H1 (cell line): Measurements from ENCODE around the gene PROSER3. TPM values are rescaled to one million over a fixed set of nuclear protein-coding genes. Genes with fewer than 3 reads are reported as not detected.

Experiments used
- CTCF ChIA-PET: fragments of 300-600 bp; sonication (Branson Sonifier 250); formaldehyde crosslinking; loops from one replicate; lab custom pipeline; 2021; ENCODE audit not compliant: partially characterized antibody; lab: Charles Lee
- POLR2A ChIA-PET: fragments of 300-600 bp; sonication (Branson Sonifier 250); formaldehyde crosslinking; loops from one replicate; lab custom pipeline; 2021; ENCODE audit warnings: inconsistent platforms; ENCODE audit not compliant: partially characterized antibody; lab: Charles Lee
- DNase-seq, 2 experiments: peaks; one replicate each; pipeline versions ENCODE4 v3.0.0 to v3.0.0-alpha.2; 2010 to 2022; ENCODE audit warnings: low spot score in 2 of 2, low read depth in 1 of 2, mixed read lengths in 1 of 2
- FAIRE-seq: peaks from 2 replicates; lab custom pipeline; 2011; peaks lifted over from hg19 to GRCh38; lab: Jason Lieb, UNC
- H2AFZ ChIP-seq: 2 replicates; pipeline ENCODE4 v1.8.1; 2012; ENCODE audit warnings: low read length, inconsistent platforms
- H2AK5ac ChIP-seq: 2 replicates; pipeline ENCODE4 v1.6.1; 2013; ENCODE audit warnings: low read depth, low read length
- H2BK120ac ChIP-seq: replicated peaks from 2 replicates; pipeline ENCODE3; 2013; ENCODE audit warnings: low read depth, low read length, inconsistent platforms
- H2BK12ac ChIP-seq: 2 replicates; pipeline ENCODE4 v1.6.1; 2013; ENCODE audit warnings: low read depth, low read length
- H2BK15ac ChIP-seq: 2 replicates; pipeline ENCODE4 v1.6.1; 2013; ENCODE audit warnings: low read length
- H2BK20ac ChIP-seq: 2 replicates; pipeline ENCODE4 v1.6.1; 2013; ENCODE audit warnings: low read length
- H2BK5ac ChIP-seq: 2 replicates; pipeline ENCODE4 v1.6.1; 2013; ENCODE audit warnings: low read depth, low read length
- H3K14ac ChIP-seq: 2 replicates; pipeline ENCODE4 v1.6.1; 2013; ENCODE audit warnings: inconsistent platforms; ENCODE audit not compliant: insufficient read length
- H3K18ac ChIP-seq: 2 replicates; pipeline ENCODE4 v1.6.1; 2013; ENCODE audit warnings: low read length; ENCODE audit errors: extremely low read depth
- H3K23ac ChIP-seq: 2 replicates; pipeline ENCODE4 v1.6.1; 2013; ENCODE audit warnings: inconsistent platforms; ENCODE audit not compliant: insufficient read length
- H3K23me2 ChIP-seq: 2 replicates; pipeline ENCODE4 v1.6.1; 2013; ENCODE audit warnings: low read depth, low read length
- H3K27ac ChIP-seq: 2 replicates; pipeline ENCODE4 v1.6.1; 2011; ENCODE audit warnings: low read depth, low read length, inconsistent platforms
- H3K27me3 ChIP-seq, 4 experiments: replicated peaks in 1 of 4; 1 replicate in 1 of 4; 2 replicates in 3 of 4; pipeline versions ENCODE4 v1.6.1 to v1.8.1; 2011 to 2013; ENCODE audit warnings: low read length in 3 of 4, mild to moderate bottlenecking in 3 of 4, inconsistent platforms in 2 of 4, mixed read lengths in 2 of 4, moderate library complexity in 1 of 4; ENCODE audit not compliant: control insufficient read depth in 3 of 4, insufficient read depth in 3 of 4; ENCODE audit errors: extremely low read depth in 1 of 4
- H3K36me3 ChIP-seq, 4 experiments: 2 replicates each; pipeline versions ENCODE4 v1.6.1 to v1.8.1; 2011 to 2013; ENCODE audit warnings: mild to moderate bottlenecking in 4 of 4, low read length in 3 of 4, moderate library complexity in 2 of 4, control low read depth in 1 of 4, inconsistent platforms in 1 of 4; ENCODE audit not compliant: insufficient read depth in 4 of 4, control insufficient read depth in 2 of 4
- H3K4ac ChIP-seq: replicated peaks from 2 replicates; pipeline ENCODE3; 2013; ENCODE audit warnings: low read length, low read depth, mixed read lengths, inconsistent platforms; ENCODE audit not compliant: insufficient read length
- H3K4me1 ChIP-seq, 4 experiments: replicated peaks in 1 of 4; 1 replicate in 1 of 4; 2 replicates in 3 of 4; pipeline versions ENCODE4 v1.6.1 to v1.8.1; 2011 to 2013; ENCODE audit warnings: low read length in 3 of 4, inconsistent platforms in 2 of 4, mixed read lengths in 1 of 4; ENCODE audit not compliant: insufficient read depth in 4 of 4, control insufficient read depth in 3 of 4
- H3K4me2 ChIP-seq, 2 experiments: 2 replicates each; pipeline versions ENCODE4 v1.6.1 to v1.8.1; 2011 to 2013; ENCODE audit warnings: low read depth in 2 of 2, low read length in 2 of 2, control low read depth in 1 of 2, inconsistent platforms in 1 of 2, mild to moderate bottlenecking in 1 of 2; ENCODE audit not compliant: insufficient read depth in 1 of 2
- H3K4me3 ChIP-seq, 4 experiments: fragments of 200-600, 300-600 bp in 1 of 4; sonication (generic), shearing (Covaris generic), sonication (Bioruptor Twin) in 1 of 4; 2 replicates each; pipeline versions ENCODE4 v1.5.1 to v1.8.1; 2011 to 2016; ENCODE audit warnings: low read length in 4 of 4, low read depth in 3 of 4, control low read depth in 2 of 4, inconsistent platforms in 2 of 4, mild to moderate bottlenecking in 2 of 4, mixed read lengths in 1 of 4, moderate library complexity in 1 of 4; ENCODE audit not compliant: insufficient read depth in 2 of 4; ENCODE audit errors: extremely low read depth in 1 of 4
- H3K56ac ChIP-seq: replicated peaks from 2 replicates; pipeline ENCODE3; 2013; ENCODE audit warnings: low read depth, mild to moderate bottlenecking, mixed read lengths, low read length, inconsistent platforms; ENCODE audit not compliant: insufficient read length
- H3K79me1 ChIP-seq: 2 replicates; pipeline ENCODE4 v1.6.1; 2013; ENCODE audit warnings: low read depth, low read length, control low read depth
- H3K79me2 ChIP-seq, 2 experiments: 2 replicates each; pipeline versions ENCODE4 v1.6.1 to v1.8.1; 2012 to 2013; ENCODE audit warnings: low read length in 2 of 2, mild to moderate bottlenecking in 2 of 2, inconsistent platforms in 1 of 2; ENCODE audit not compliant: insufficient read depth in 2 of 2, control insufficient read depth in 1 of 2
- H3K9ac ChIP-seq, 4 experiments: replicated peaks in 1 of 4; 1 replicate in 1 of 4; 2 replicates in 3 of 4; pipeline versions ENCODE4 v1.6.1 to v1.8.1; 2011 to 2013; ENCODE audit warnings: low read depth in 3 of 4, low read length in 3 of 4, control low read depth in 2 of 4, mild to moderate bottlenecking in 2 of 4, moderate library complexity in 2 of 4, inconsistent platforms in 1 of 4; ENCODE audit errors: extremely low read depth in 1 of 4
- H3K9me3 ChIP-seq, 2 experiments: 2 replicates each; pipeline versions ENCODE4 v1.6.1 to v1.8.1; 2012 to 2013; ENCODE audit warnings: mild to moderate bottlenecking in 2 of 2, moderate library complexity in 2 of 2, control low read depth in 1 of 2, inconsistent platforms in 1 of 2, low read depth in 1 of 2, low read length in 1 of 2, mixed read lengths in 1 of 2; ENCODE audit not compliant: insufficient read depth in 2 of 2
- H4K20me1 ChIP-seq, 2 experiments: replicated peaks in 1 of 2; 2 replicates each; pipeline versions ENCODE3 to v1.8.1; 2011 to 2013; ENCODE audit warnings: inconsistent platforms in 2 of 2, low read length in 2 of 2, mild to moderate bottlenecking in 1 of 2; ENCODE audit not compliant: insufficient read depth in 2 of 2, control insufficient read depth in 1 of 2
- H4K5ac ChIP-seq: 2 replicates; pipeline ENCODE4 v1.6.1; 2013; ENCODE audit warnings: low read length, low read depth, mixed read lengths, inconsistent platforms; ENCODE audit not compliant: insufficient read length
- H4K8ac ChIP-seq: 2 replicates; pipeline ENCODE4 v1.8.0; 2013; ENCODE audit warnings: mild to moderate bottlenecking, moderate library complexity, low read length, inconsistent platforms; ENCODE audit not compliant: insufficient read depth; ENCODE audit errors: extremely low read depth
- H4K91ac ChIP-seq: replicated peaks from 2 replicates; pipeline ENCODE3; 2013; ENCODE audit warnings: low read length, mixed read lengths, inconsistent platforms; ENCODE audit not compliant: insufficient read length
- EGR1 ChIP-seq: IDR thresholded peaks from 2 replicates; pipeline ENCODE4 v1.6.1; 2011; ENCODE audit warnings: low read depth, low read length, borderline replicate concordance
- GTF2F1 ChIP-seq: IDR thresholded peaks from 2 replicates; pipeline ENCODE4 v1.6.1; 2012; ENCODE audit warnings: low read depth, low read length, improper control_type of control experiment, borderline replicate concordance
- HDAC2 ChIP-seq, 2 experiments: fragments of 300-600 bp in 1 of 2; sonication (generic) in 1 of 2; IDR thresholded peaks; 2 replicates each; pipeline ENCODE4 v1.6.1; 2011 to 2012; ENCODE audit warnings: low read depth in 2 of 2, low read length in 2 of 2, mild to moderate bottlenecking in 2 of 2, moderate library complexity in 2 of 2, borderline replicate concordance in 1 of 2, inconsistent platforms in 1 of 2
- TAF1 ChIP-seq: IDR thresholded peaks from 2 replicates; pipeline ENCODE4 v1.6.1; 2011; ENCODE audit warnings: mild to moderate bottlenecking, low read depth, low read length
- TBP ChIP-seq: IDR thresholded peaks from 2 replicates; pipeline ENCODE4 v1.6.1; 2011; ENCODE audit warnings: low read depth, low read length, improper control_type of control experiment
- ZNF274 ChIP-seq: IDR thresholded peaks from 2 replicates; pipeline ENCODE4 v1.7.0; 2012; ENCODE audit warnings: low read length, borderline replicate concordance; ENCODE audit errors: extremely low read depth
- WGBS, 2 experiments: shearing (Covaris generic) in 1 of 2; methylation state at CpG; one replicate each; pipeline versions ENCODE4 v1.1.6 to v1.1.7; 2013 to 2015; ENCODE audit warnings: low lambda C conversion rate in 2 of 2, mixed read lengths in 2 of 2, inconsistent platforms in 1 of 2, low coverage in 1 of 2, missing lambda C conversion rate in 1 of 2; ENCODE audit not compliant: insufficient replicate concordance in 2 of 2, insufficient coverage in 1 of 2, insufficient read length in 1 of 2; ENCODE audit errors: extremely low coverage in 1 of 2, missing lambda C conversion rate in 1 of 2; 5-methylcytosine and 5-hydroxymethylcytosine counted together
- polyA plus RNA-seq, 7 experiments: library from polyadenylated mRNA; depleted of rRNA in 3 of 7; stranded (reverse) in 5 of 7; unstranded in 2 of 7; fragments of >200 nt in 5 of 7; fragments of 200-250 nt in 2 of 7; gene quantifications; 1 replicate in 5 of 7; 2 replicates in 1 of 7; 4 replicates in 1 of 7; pipeline versions ENCODE4 v1.2.1 to v1.2.3, GENCODE V29; 2011 to 2013; ENCODE audit warnings: missing spikeins in 2 of 7, mixed read lengths in 2 of 7
- total RNA-seq: library from RNA; stranded (reverse); fragmentation: NEBNext Ultra II Directional; extraction: Animal tissue kit (Norgen Biotek cat#: 25700); gene quantifications from 2 replicates; pipeline ENCODE4 v1.2.1, GENCODE V29; 2021

The PROSER3 gene
- total and polyA plus RNA-seq, 2 of the 8 experiments (the other 6 are each of a cell fraction or from before 2014, with no cell fraction given), result 17.8 to 28.9 TPM

GRCh38 chr19:35816262-35816661 is 58.3 kb downstream of the PROSER3 start:
- ChIA-PET POLR2A (interaction anchor here (0.7 to 1.3 kb wide), 6 partner anchors 10 to 126 kb away, joined by 3 to 5 read pairs (median 4); partner anchors contain the start of gene HSPB6), CTCF (interaction anchor here (1.1 to 2.0 kb wide), 3 partner anchors 32 to 123 kb away, joined by 3 to 6 read pairs (median 4); no protein-coding TSS in a partner anchor)
- no peak overlapping the region for H3K4me3 ChIP-seq
- TF ChIP-seq EGR1, result no peak
- TF ChIP-seq TBP, result no peak
- TF ChIP-seq HDAC2 (IDR thresholded peaks at IDR 0.05; ENCODE audit: borderline replicate concordance in 1 of 2, low read depth in 2 of 2, low read length in 2 of 2), result no peak
- TF ChIP-seq TAF1, result no peak
- no peak for TF ChIP-seq ZNF274
- no peak for TF ChIP-seq GTF2F1
- H2AK5ac ChIP-seq, result no peak overlapping the region
- no peak overlapping the region for H2AFZ ChIP-seq
- no peak overlapping the region for H2BK120ac ChIP-seq
- no peak overlapping the region for H3K4ac ChIP-seq
- H3K9ac ChIP-seq, result no peak overlapping the region
- H3K23ac ChIP-seq, result no peak overlapping the region
- H3K79me1 ChIP-seq, result no peaks in the 10 kb centered on the region
- no peak overlapping the region for H3K56ac ChIP-seq
- H3K9me3 ChIP-seq, result no peaks in the 10 kb centered on the region
- peaks cover 0 to 4% (median 1%) of the 10 kb centered on the region in 4 experiments; a peak in 4 of 7 replicates for H3K4me1 ChIP-seq
- no peak overlapping the region for H2BK15ac ChIP-seq
- H2BK12ac ChIP-seq, result 0 out of 2 replicates have a peak overlapping the region, but pooled peaks have one; percentile 60
- H4K8ac ChIP-seq, result no peak overlapping the region
- H4K5ac ChIP-seq, result no peak overlapping the region
- FAIRE-seq (no peak), DNase-seq (peak in 1 of 2 experiments; percentile 31)
- H3K27me3 ChIP-seq, result no peaks in the 10 kb centered on the region
- H2BK5ac ChIP-seq, result peak overlapping the region; percentile 16; the same call in 1 of the 2 replicates
- H3K27ac ChIP-seq, result no peak overlapping the region
- 54% methylated on average over 6 of the region's 6 CpGs; no CpG with 5 or more reads in 1 of the 2 experiments for WGBS, 2 experiments
- no peak overlapping the region for H2BK20ac ChIP-seq
- H3K4me2 ChIP-seq, result peak overlapping the region in 1 of 2 experiments; percentile 1; a peak in 2 of 4 replicates
- no peak overlapping the region for H4K91ac ChIP-seq
- no peak overlapping the region for H3K14ac ChIP-seq
- no peaks in the 10 kb centered on the region for H3K36me3 ChIP-seq
- no peaks in the 10 kb centered on the region for H3K79me2 ChIP-seq
- H4K20me1 ChIP-seq, result no peaks in the 10 kb centered on the region
- H3K18ac ChIP-seq, result no peak overlapping the region; the same call in 1 of the 2 replicates
- H3K23me2 ChIP-seq, result no peaks in the 10 kb centered on the region
